Measurements from ENCODE around the gene CDS2.

- TF ChIP-seq CTCF (IDR thresholded peaks at IDR 0.05) (no peak), POLR2A (IDR thresholded peaks at IDR 0.05) (no peak)
These were observed 9.3 kb downstream of the CDS2 start for GRCh38 chr20:5136096-5136495.

Measured in ovary (tissue), 3 donors.